Neural crest cell (in vitro differentiated cells): ENCODE data around the gene PARP4. TPM values are rescaled to one million over a fixed set of nuclear protein-coding genes. Genes with fewer than 3 reads are reported as not detected.
"Not testable (repeated sequence)": the region's sequence is repeated elsewhere in the genome, so short reads cannot be mapped to it uniquely, and the experiment has no call there.

Experiments used
- DNase-seq: peaks from one replicate; pipeline ENCODE4 v3.0.0; 2021; ENCODE audit warnings: low read depth, mixed read lengths, low spot score
- H3K27ac Mint-ChIP-seq: one replicate; pipeline ENCODE4 v1.8.0; 2021; ENCODE audit warnings: mild to moderate bottlenecking, mixed read lengths; ENCODE audit not compliant: unreplicated experiment
- H3K27me3 Mint-ChIP-seq: 2 replicates; pipeline ENCODE4 v1.8.0; 2021; ENCODE audit warnings: low read depth, mild to moderate bottlenecking, mixed read lengths
- H3K36me3 Mint-ChIP-seq: 2 replicates; pipeline ENCODE4 v1.8.0; 2021; ENCODE audit warnings: low read depth, mild to moderate bottlenecking, mixed read lengths
- H3K4me1 Mint-ChIP-seq: 2 replicates; pipeline ENCODE4 v1.8.0; 2021; ENCODE audit warnings: mixed read lengths
- H3K4me3 Mint-ChIP-seq: one replicate; pipeline ENCODE4 v1.8.0; 2021; ENCODE audit warnings: mild to moderate bottlenecking, mixed read lengths
- H3K9me3 Mint-ChIP-seq: 2 replicates; pipeline ENCODE4 v1.8.0; 2021; ENCODE audit warnings: mixed read lengths
- total RNA-seq: library from RNA; stranded (reverse); gene quantifications from 2 replicates; pipeline ENCODE4 v1.2.1, GENCODE V29; 2021
- TF ChIP-seq, protein P1 (sequence below): fragments of 200-600 bp; sonication (generic); conservative IDR thresholded peaks from 2 replicates; pipeline ENCODE4 v1.5.0; 2021; ENCODE audit warnings: antibody characterized with exemption, mild to moderate bottlenecking

Gene PARP4
- total RNA-seq, 1 donor from 2014 or later, result 36.3 TPM

DNA sequence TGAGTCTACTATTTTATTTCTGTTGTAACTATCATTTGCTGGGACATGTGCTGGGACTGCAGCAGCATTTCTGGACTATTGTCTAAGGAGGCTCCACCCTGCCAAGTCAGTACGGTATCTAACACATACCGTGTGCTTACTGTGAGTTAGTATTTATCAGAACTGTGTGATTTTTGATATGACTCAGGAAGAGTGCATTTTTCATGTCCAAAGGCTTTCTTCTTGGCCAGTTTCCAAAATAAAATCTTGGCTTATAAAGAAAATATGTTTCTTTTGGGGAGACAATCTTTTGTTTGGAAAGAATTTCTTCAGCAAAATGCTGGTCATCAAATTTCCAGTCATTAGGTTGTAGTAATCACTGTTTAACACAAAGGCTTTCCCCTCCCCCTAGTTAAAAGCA lies 11.6 kb downstream of the PARP4 start:
- Mint-ChIP-seq H3K27ac (peak overlapping the region; percentile 2), H3K36me3 (peaks cover 7% of the 10 kb centered on the region)

DNA sequence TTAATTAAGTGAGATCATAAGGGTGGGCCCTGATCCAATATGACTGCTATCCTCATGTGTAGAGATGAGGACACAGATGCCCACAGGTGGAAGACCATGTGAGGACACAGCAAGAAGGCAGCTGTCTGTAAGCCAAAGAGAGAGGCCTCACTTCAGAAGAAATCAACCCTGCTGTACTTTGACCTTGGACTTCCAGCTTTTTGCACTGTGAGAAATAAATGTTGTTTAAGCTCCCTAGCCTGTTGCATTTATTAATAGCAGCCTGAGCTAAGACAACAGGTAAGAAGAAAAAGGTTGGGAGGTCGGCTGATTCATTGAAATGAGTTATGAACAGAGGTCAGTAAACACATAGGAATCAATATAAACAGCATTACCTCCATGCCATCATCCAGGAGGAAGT lies 14.8 kb downstream of the PARP4 start:
- no peak for DNase-seq
- Mint-ChIP-seq H3K36me3 (peaks cover 20% of the 10 kb centered on the region), H3K4me1 (peaks cover 4% of the 10 kb centered on the region), H3K4me3 (no peak overlapping the region), H3K9me3 (no peaks in the 10 kb centered on the region), H3K27me3 (no peaks in the 10 kb centered on the region), H3K27ac (no peak overlapping the region)
- TF ChIP-seq, protein P1, sequence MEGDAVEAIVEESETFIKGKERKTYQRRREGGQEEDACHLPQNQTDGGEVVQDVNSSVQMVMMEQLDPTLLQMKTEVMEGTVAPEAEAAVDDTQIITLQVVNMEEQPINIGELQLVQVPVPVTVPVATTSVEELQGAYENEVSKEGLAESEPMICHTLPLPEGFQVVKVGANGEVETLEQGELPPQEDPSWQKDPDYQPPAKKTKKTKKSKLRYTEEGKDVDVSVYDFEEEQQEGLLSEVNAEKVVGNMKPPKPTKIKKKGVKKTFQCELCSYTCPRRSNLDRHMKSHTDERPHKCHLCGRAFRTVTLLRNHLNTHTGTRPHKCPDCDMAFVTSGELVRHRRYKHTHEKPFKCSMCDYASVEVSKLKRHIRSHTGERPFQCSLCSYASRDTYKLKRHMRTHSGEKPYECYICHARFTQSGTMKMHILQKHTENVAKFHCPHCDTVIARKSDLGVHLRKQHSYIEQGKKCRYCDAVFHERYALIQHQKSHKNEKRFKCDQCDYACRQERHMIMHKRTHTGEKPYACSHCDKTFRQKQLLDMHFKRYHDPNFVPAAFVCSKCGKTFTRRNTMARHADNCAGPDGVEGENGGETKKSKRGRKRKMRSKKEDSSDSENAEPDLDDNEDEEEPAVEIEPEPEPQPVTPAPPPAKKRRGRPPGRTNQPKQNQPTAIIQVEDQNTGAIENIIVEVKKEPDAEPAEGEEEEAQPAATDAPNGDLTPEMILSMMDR, result no peak

More for the DNA sequence above, 11.6 kb downstream of the PARP4 start:
- Mint-ChIP-seq H3K4me3 (no peak overlapping the region), H3K9me3 (no peaks in the 10 kb centered on the region), H3K27me3 (no peaks in the 10 kb centered on the region), H3K4me1 (peaks cover 13% of the 10 kb centered on the region)
- TF ChIP-seq, protein P1, result no peak
- no peak for DNase-seq

DNA sequence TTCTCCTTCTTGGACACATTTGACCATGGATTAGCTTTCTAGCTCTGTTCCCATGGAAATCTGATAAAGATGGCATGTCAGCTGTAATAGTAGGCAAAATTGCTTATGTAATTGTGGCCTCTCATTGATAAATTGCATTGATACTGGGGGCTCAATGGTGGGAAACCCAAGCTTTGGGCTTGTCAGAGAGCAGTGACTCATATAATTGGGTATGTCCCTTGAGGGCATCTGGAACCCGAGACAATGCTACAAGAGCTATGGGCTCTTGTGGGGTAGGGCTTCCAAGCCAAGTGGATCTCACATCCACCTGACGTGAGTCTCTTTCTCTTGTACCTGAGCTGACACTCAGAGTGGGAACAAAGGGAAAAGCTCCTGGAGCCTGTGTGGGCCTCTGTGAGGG lies 16.3 kb downstream of the PARP4 start:
- H3K27me3 Mint-ChIP-seq, H3K27ac Mint-ChIP-seq, H3K4me3 Mint-ChIP-seq, H3K4me1 Mint-ChIP-seq, H3K9me3 Mint-ChIP-seq, DNase-seq: not testable (repeated sequence)
- peaks cover 20% of the 10 kb centered on the region for H3K36me3 Mint-ChIP-seq

DNA sequence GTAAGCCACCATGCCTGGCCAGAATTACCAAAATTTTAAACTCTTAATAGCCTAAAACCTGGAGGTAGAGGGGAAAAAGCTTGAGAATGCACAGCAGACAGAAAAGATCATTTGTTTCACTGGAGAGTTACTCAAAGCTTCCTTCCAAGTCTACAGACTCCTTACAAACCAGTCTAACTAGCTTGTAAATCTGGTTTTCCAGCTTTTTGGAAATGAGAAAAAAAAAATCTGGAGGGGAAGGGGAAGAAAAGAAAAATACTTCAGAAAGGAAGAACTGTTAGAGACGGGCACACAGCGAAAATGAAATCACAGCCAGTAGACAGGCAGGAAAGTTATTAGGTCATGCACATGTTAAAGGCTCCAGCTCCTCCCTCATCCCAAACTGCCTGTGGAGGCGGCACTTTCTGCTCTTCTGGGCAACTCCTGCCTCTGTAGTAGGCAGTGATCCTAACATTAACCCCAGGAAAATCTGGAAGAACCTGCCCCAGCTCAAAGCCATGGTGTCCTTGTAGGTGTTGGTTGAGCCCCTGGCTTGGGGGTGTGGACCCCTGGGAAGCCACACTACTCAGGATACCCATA lies 17.3 kb downstream of the PARP4 start:
- Mint-ChIP-seq H3K27me3 (no peaks in the 10 kb centered on the region), H3K4me3 (no peak overlapping the region), H3K36me3 (peaks cover 20% of the 10 kb centered on the region), H3K27ac (no peak overlapping the region), H3K4me1 (no peaks in the 10 kb centered on the region), H3K9me3 (no peaks in the 10 kb centered on the region)
- no peak for DNase-seq
- TF ChIP-seq, protein P1, result no peak

DNA sequence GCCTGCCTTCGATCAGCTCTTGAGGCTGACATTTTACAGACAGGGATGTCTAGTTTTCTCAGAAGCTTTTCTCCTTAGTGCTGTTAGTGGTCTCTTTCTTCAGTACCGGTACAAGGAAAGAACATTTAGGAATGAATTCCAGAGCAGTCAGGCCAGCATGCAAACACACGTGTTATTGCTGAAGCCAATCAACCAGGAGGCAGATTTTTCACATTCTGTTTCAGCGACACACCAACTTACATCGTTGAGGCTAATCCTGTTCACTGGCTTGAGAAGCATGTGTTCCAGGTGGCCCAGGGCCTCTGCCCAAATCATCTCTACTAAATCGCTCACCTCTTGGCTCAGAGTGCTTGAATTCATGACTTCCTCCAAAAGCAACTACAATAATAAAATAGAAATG lies 19.2 kb downstream of the PARP4 start:
- Mint-ChIP-seq H3K27me3 (no peaks in the 10 kb centered on the region), H3K36me3 (peaks cover 32% of the 10 kb centered on the region), H3K27ac (no peak overlapping the region), H3K4me1 (no peaks in the 10 kb centered on the region), H3K9me3 (peaks cover 4% of the 10 kb centered on the region), H3K4me3 (no peak overlapping the region)
- TF ChIP-seq, protein P1, result no peak
- no peak for DNase-seq

DNA sequence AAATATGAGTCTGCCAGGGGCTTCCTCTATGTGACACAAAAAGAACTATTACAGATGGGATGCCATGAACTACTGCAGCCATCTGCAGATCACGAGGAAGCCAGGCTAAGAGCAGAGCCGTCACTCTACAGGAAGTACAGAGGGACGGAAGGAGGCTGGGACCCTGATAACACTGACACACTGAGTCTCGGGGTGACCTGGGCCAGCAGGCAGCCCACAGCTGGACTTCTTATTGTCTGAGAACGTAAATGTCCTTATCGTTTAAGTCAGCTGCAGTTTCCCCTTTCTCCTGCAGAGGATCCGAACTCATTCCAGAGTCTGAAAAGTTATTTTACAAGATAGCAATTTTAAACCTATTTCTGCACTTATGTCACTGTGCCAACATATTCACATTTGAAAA lies 20.7 kb downstream of the PARP4 start:
- no peak for DNase-seq
- H3K4me3 Mint-ChIP-seq, result no peak overlapping the region
- H3K27ac Mint-ChIP-seq, result no peak overlapping the region
- no peaks in the 10 kb centered on the region for H3K4me1 Mint-ChIP-seq
- H3K27me3 Mint-ChIP-seq, result no peaks in the 10 kb centered on the region
- H3K9me3 Mint-ChIP-seq, result peaks cover 6% of the 10 kb centered on the region
- TF ChIP-seq, protein P1, result peak; percentile 27
- H3K36me3 Mint-ChIP-seq, result peaks cover 29% of the 10 kb centered on the region
